Lower leg skin (tissue), 4 donors: Measurements from ENCODE around the gene C20orf204. TPM values are rescaled to one million over a fixed set of nuclear protein-coding genes. Genes with fewer than 3 reads are reported as not detected.

Experiments
- DNase-seq, 2 donors: peaks; one replicate each; pipeline ENCODE4 v3.0.0-alpha.2; 2019; ENCODE audit warnings: low spot score in 2 of 2
- H3K4me3 ChIP-seq: fragments of 200-600 bp; sonication (generic); 2 replicates; pipeline ENCODE4 v1.5.1; 2017; ENCODE audit warnings: mild to moderate bottlenecking, low read depth; ENCODE audit not compliant: poor library complexity, severe bottlenecking
- POLR2A ChIP-seq, 2 donors: fragments of 450-650 bp; IDR thresholded peaks; one replicate each; pipeline ENCODE4 v1.6.1; 2016 to 2017; ENCODE audit warnings: antibody characterized with exemption in 2 of 2, mild to moderate bottlenecking in 1 of 2, moderate library complexity in 1 of 2
- WGBS, 2 donors: methylation state at CpG; one replicate each; pipeline ENCODE4 v1.1.5; 2018; 5-methylcytosine and 5-hydroxymethylcytosine counted together
- intact Hi-C: fragments of 100-400 bp; cut with DNase I; formaldehyde crosslinking; loops from one replicate; pipeline ENCODE4 v1.15.0; 2023; ENCODE audit warnings: low total_unique reads
- total RNA-seq, 4 donors: library from RNA; depleted of rRNA; stranded (reverse); fragments of >200 nt; gene quantifications; one replicate each; pipeline ENCODE4 v1.1.0, GENCODE V29; 2016
- TF ChIP-seq, protein P1 (sequence below), 3 donors: fragments of 450-650 bp; IDR thresholded peaks; one replicate each; pipeline ENCODE4 v1.5.1; 2016; ENCODE audit warnings: antibody characterized with exemption in 3 of 3, mild to moderate bottlenecking in 3 of 3, moderate library complexity in 2 of 3

The C20orf204 gene
- total RNA-seq, 4 donors from 2014 or later: 0.39 to 1.8 (median 0.66) TPM

DNA sequence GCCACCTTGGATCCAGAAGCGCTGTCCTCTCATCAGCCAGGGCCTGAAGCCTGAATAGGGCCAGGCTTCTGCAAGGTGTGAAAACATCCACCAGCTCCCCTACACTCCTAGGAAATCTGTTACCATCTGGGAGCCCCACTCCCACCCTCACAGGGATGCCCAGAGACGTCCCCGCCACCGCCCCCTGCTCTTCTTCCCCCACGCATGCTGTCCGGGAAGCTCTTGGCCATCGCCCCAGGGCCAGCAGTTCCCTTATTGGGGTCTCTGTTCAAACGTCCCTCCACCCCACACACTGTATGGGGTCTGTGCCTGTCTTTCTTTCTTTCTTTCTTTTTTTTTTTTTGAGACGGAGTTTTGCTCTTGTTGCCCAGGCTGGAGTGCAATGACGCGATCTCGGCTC lies 39.6 kb downstream of the C20orf204 start:
- H3K4me3 ChIP-seq: no peak overlapping the region
- TF ChIP-seq POLR2A (IDR thresholded peaks at IDR 0.05): no peak
- TF ChIP-seq, protein P1, sequence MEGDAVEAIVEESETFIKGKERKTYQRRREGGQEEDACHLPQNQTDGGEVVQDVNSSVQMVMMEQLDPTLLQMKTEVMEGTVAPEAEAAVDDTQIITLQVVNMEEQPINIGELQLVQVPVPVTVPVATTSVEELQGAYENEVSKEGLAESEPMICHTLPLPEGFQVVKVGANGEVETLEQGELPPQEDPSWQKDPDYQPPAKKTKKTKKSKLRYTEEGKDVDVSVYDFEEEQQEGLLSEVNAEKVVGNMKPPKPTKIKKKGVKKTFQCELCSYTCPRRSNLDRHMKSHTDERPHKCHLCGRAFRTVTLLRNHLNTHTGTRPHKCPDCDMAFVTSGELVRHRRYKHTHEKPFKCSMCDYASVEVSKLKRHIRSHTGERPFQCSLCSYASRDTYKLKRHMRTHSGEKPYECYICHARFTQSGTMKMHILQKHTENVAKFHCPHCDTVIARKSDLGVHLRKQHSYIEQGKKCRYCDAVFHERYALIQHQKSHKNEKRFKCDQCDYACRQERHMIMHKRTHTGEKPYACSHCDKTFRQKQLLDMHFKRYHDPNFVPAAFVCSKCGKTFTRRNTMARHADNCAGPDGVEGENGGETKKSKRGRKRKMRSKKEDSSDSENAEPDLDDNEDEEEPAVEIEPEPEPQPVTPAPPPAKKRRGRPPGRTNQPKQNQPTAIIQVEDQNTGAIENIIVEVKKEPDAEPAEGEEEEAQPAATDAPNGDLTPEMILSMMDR (IDR thresholded peaks at IDR 0.05): no peak
- WGBS, 2 donors: 90 to 92% methylated on average over 12 of the region's 12 CpGs
- intact Hi-C loops: no loop called here
- DNase-seq: no peak

DNA sequence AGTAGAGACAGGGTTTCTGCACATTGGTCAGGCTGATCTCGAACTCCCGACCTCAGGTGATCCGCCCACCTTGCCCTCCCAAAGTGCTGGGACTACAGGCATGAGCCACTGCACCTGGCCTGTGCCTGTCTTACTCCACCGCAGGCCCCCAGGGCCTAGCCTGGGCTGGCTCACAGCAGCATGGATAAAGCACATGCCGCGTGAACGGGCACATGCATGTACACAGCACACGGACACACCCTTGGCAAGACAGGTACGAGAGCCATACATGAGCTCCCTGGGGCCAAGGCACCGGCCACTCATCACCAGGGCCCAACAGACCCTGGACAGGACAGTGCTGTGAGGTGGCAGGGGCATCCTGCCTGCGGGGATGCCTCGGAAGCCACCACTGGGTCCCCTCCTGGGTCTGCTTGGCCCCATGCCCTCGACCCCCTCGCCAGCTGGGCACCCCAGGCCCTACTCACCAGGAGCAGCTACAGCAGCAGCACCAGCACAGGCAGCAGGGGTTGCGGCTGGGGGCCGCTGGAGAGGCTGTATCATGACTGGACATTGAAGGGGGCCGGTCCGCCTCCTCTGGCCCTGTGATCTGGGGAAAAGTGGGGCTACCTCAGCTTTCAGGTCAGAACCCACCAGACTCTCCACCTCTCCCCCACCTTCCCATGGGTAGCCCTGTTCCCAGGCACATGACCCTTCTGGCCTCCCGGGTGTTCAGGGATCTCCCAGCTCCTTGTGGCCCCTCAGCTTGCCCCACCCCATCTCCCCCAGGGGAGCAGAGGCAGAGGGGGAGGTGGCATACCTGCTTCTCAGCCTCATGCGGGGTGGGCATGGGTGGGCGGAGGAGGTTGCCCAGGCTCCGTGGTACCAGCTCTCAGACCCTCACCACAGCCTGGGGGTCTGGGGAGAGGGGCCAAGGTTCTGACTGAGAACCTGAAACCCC lies 40.3 kb downstream of the C20orf204 start:
- WGBS, 2 donors: 70 to 73% methylated on average over 15 to 16 of the region's 22 CpGs
- H3K4me3 ChIP-seq: no peak overlapping the region

DNA sequence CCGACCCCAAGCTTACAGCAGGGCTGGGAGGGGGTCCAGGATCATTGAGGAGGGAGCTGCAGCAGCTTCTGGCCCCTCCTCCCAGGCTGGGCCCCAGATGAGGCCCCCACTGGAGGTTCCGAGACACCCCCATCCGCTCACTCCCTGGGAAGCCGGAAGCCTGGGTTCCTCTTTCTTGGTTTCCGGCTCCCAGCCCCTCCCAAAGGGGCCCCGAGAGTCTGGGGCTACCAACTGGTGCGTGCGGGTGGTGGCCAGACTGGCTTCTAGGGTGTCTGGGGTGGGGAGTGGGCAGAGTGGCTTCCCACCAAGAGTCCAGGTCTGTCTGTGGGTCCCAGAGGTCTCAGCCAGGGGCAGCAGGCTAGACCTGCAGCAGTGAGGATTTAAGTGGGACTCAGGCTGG lies 41.1 kb downstream of the C20orf204 start:
- WGBS, 2 donors: 83 to 95% methylated on average over 3 to 8 of the region's 8 CpGs
- H3K4me3 ChIP-seq: no peak overlapping the region
- DNase-seq: no peak
- intact Hi-C loops: no loop called here
- TF ChIP-seq, protein P1 (IDR thresholded peaks at IDR 0.05): no peak
- no peak for TF ChIP-seq POLR2A (IDR thresholded peaks at IDR 0.05)

More for the DNA sequence above, 40.3 kb downstream of the C20orf204 start:
- intact Hi-C loops: no loop called here
- no peak for DNase-seq
- TF ChIP-seq, protein P1 (IDR thresholded peaks at IDR 0.05): no peak
- TF ChIP-seq POLR2A (IDR thresholded peaks at IDR 0.05): no peak

DNA sequence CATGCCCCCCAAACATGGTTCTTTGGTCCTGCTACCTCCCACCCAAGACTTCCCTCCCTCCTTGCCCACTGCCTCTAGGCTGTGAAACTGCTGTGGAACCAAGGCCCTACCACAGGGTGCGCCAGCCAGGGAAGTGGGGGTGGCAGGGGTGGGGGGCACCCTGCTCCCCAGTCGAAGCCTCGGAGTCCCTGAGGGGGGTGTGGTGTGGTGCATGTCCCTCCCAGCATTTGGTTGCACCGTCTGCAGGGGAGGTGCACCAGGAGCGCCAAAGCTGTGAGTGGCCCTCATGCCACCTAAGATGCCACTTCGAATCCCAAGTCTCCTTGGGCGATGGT lies 41.5 kb downstream of the C20orf204 start:
- no peak for DNase-seq
- intact Hi-C loops: no loop called here
- 52 to 67% methylated on average over 5 to 7 of the region's 7 CpGs for WGBS, 2 donors
- TF ChIP-seq, protein P1 (IDR thresholded peaks at IDR 0.05): no peak
- TF ChIP-seq POLR2A (IDR thresholded peaks at IDR 0.05): no peak
- no peak overlapping the region for H3K4me3 ChIP-seq

DNA sequence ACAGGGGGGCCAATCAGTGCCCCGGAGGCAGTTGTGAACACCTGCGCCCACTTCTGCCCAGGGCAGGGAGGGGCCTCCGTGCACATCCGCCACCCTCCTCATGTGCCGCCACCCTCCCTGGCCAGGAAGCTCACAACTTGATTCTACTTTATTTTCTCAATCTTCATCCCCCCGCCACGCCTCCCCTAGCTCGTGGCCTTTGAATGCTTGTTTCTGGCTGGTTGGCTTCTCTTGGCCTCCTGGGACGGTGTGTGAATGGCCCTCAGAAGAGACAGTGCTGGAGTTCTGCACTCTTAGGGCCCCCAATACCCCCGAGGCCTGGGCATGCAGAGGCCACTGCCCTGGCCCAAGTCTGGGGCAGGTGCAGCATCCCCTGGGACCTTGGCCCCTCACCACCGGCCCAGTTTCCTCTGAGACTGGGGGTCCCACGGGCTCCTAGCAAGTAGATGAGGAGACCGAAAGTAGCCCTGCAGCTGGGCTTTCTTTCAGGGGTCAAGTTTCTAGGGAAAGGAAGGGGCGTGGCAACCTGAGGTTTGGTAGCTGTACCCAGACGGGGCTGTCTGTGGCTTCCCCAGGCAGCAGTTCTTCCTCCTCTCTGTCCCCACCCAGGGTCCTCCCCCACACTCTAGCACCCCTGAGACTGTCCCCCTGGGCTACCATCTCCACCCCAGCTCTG lies 42.0 kb downstream of the C20orf204 start:
- DNase-seq: no peak
- intact Hi-C loops: no loop called here
- WGBS, 2 donors: 35 to 46% methylated on average over 15 of the region's 15 CpGs
- H3K4me3 ChIP-seq: no peak overlapping the region
- TF ChIP-seq, protein P1 (IDR thresholded peaks at IDR 0.05): no peak
- TF ChIP-seq POLR2A (IDR thresholded peaks at IDR 0.05): no peak
